Measurements from ENCODE around the gene ARMC6. TPM values are rescaled to one million over a fixed set of nuclear protein-coding genes. Genes with fewer than 3 reads are reported as not detected.
"Not testable (repeated sequence)": the region's sequence is repeated elsewhere in the genome, so short reads cannot be mapped to it uniquely, and the experiment has no call there.

ARMC6 gene
- total RNA-seq, 1 experiment from 2014 or later, result 102 TPM

DNA sequence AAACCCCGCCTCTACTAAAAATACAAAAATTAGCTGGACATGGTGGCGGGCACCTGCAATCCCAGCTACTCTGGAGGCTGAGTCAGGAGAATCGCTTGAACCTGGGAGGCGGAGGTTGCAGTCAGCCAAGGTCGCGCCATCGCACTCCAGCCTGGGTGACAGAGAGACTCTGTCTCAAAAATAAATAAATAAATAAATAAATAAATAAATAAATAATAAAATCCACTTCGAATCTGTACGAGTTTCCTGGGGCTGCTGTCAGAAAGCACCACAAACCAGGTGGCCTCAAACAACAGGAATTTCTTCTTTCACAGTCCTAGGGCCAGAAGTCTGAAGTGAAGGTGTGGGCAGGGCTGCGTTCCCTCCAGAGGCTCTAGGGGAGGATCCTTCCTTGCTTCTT, 69.2 kb downstream of the ARMC6 start:
- H3K27ac ChIP-seq (ENCODE audit: low read length); H3K79me2 ChIP-seq (ENCODE audit: low read length); DNase-seq; ATAC-seq; intact Hi-C loops (cut with micrococcal nuclease); H3K9me3 ChIP-seq (ENCODE audit: low read length); H3K4me2 ChIP-seq (ENCODE audit: low read length); H3F3A ChIP-seq (ENCODE audit: low read length, unreplicated experiment); H2AFZ ChIP-seq (ENCODE audit: low read length); H4K20me1 ChIP-seq (ENCODE audit: low read length); H3K9me2 ChIP-seq (replicated peaks; ENCODE audit: low read length); H3K36me3 ChIP-seq (ENCODE audit: low read depth, low read length); H3K4me1 ChIP-seq (ENCODE audit: insufficient read depth, low read length); H3K4me3 ChIP-seq (ENCODE audit: low read length); CTCF ChIA-PET; BruUV-seq (replicated peaks); H3K9ac ChIP-seq (ENCODE audit: low read length); H3K27me3 ChIP-seq (ENCODE audit: low read length); POLR2A ChIA-PET (ENCODE audit: unreplicated experiment): not testable (repeated sequence)

DNA sequence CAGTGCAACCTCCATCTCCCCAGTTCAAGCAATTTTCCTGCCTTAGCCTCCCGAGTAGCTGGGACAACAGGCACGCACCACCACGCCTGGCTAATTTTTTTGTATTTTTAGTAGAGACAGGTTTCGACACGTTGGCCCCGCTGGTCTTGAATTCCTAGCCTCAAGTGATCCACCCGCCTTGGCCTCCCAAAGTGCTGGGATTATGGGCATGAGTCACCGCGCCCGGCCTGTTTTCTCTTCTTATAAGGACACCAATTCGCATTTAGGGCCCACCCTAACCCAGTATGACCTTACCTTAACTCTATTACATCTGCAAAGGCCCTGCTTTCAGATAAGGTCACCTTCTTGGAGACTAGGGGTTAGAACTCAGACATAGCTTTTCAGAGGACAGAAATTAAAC, 69.8 kb downstream of the ARMC6 start:
- intact Hi-C loops (cut with micrococcal nuclease), result no loop called here
- BruUV-seq (replicated peaks), result no TSS peak
- Histone ChIP-seq H3K36me3 (ENCODE audit: low read depth, low read length) (no peaks in the 10 kb centered on the region), H2AFZ (ENCODE audit: low read length) (no peak overlapping the region), H3K79me2 (ENCODE audit: low read length) (no peaks in the 10 kb centered on the region), H3K27ac (ENCODE audit: low read length) (no peak overlapping the region), H3K27me3 (ENCODE audit: low read length) (no peaks in the 10 kb centered on the region), H3K4me1 (ENCODE audit: insufficient read depth, low read length) (no peaks in the 10 kb centered on the region), H3F3A (ENCODE audit: low read length, unreplicated experiment) (no peaks in the 10 kb centered on the region), H3K9ac (ENCODE audit: low read length) (no peak overlapping the region), H3K9me3 (ENCODE audit: low read length) (no peaks in the 10 kb centered on the region), H3K4me2 (ENCODE audit: low read length) (no peak overlapping the region), H4K20me1 (ENCODE audit: low read length) (no peaks in the 10 kb centered on the region), H3K4me3 (ENCODE audit: low read length) (no peak overlapping the region), H3K9me2 (replicated peaks; ENCODE audit: low read length) (no peaks in the 10 kb centered on the region)
- ATAC-seq (no peak), DNase-seq (no peak)
- CTCF ChIA-PET, result no interaction called here
- TF ChIP-seq CTCF (conservative IDR thresholded peaks at IDR 0.05; ENCODE audit: low read depth, low read length) (no peak), EZH2 (IDR thresholded peaks at IDR 0.05; ENCODE audit: low read length, unreplicated experiment) (no peak), EZH2phosphoT487 (IDR thresholded peaks at IDR 0.05; ENCODE audit: borderline replicate concordance, low read length) (no peak)
- POLR2A ChIA-PET (ENCODE audit: unreplicated experiment), result no interaction called here

- Histone ChIP-seq H3K9ac (ENCODE audit: low read length) (peak overlapping the region; percentile 21; the same call in 1 of the 2 replicates), H3K27me3 (ENCODE audit: low read length) (no peaks in the 10 kb centered on the region), H3K9me3 (ENCODE audit: low read length) (no peaks in the 10 kb centered on the region), H3K27ac (ENCODE audit: low read length) (no peak overlapping the region), H3K9me2 (replicated peaks; ENCODE audit: low read length) (no peaks in the 10 kb centered on the region), H3F3A (ENCODE audit: low read length, unreplicated experiment) (no peaks in the 10 kb centered on the region), H2AFZ (ENCODE audit: low read length) (peak overlapping the region; percentile 46; the same call in 1 of the 2 replicates), H3K4me1 (ENCODE audit: insufficient read depth, low read length) (no peaks in the 10 kb centered on the region), H3K79me2 (ENCODE audit: low read length) (no peaks in the 10 kb centered on the region), H3K4me3 (ENCODE audit: low read length) (peak overlapping the region; percentile 50), H4K20me1 (ENCODE audit: low read length) (no peaks in the 10 kb centered on the region), H3K36me3 (ENCODE audit: low read depth, low read length) (no peaks in the 10 kb centered on the region), H3K4me2 (ENCODE audit: low read length) (peak overlapping the region; percentile 58)
- TF ChIP-seq EZH2 (IDR thresholded peaks at IDR 0.05; ENCODE audit: low read length, unreplicated experiment) (no peak), CTCF (conservative IDR thresholded peaks at IDR 0.05; ENCODE audit: low read depth, low read length) (no peak), EZH2phosphoT487 (IDR thresholded peaks at IDR 0.05; ENCODE audit: borderline replicate concordance, low read length) (no peak)
- ATAC-seq (peak; percentile 75), DNase-seq (peak; percentile 14)
- POLR2A ChIA-PET (ENCODE audit: unreplicated experiment), result no interaction called here
- CTCF ChIA-PET, result no interaction called here
- BruUV-seq (replicated peaks), result no TSS peak
- intact Hi-C loops (cut with micrococcal nuclease), result no loop called here
These were observed 72.1 kb downstream of the ARMC6 start for GRCh38 chr19:19105365-19106055.

Data from PC-3 (cell line).